GM19467 (cell line): Measurements from ENCODE around the gene HYDIN.
A peak's percentile ranks its signal among the peaks of the same experiment; 100 is the strongest.

Source experiments
- ATAC-seq: cut with Tn5 transposase; IDR thresholded peaks from one replicate; pipeline ENCODE4 v1.9.1; 2021; ENCODE audit warnings: mild to moderate bottlenecking, moderate library complexity; ENCODE audit not compliant: unreplicated experiment

The HYDIN gene

DNA sequence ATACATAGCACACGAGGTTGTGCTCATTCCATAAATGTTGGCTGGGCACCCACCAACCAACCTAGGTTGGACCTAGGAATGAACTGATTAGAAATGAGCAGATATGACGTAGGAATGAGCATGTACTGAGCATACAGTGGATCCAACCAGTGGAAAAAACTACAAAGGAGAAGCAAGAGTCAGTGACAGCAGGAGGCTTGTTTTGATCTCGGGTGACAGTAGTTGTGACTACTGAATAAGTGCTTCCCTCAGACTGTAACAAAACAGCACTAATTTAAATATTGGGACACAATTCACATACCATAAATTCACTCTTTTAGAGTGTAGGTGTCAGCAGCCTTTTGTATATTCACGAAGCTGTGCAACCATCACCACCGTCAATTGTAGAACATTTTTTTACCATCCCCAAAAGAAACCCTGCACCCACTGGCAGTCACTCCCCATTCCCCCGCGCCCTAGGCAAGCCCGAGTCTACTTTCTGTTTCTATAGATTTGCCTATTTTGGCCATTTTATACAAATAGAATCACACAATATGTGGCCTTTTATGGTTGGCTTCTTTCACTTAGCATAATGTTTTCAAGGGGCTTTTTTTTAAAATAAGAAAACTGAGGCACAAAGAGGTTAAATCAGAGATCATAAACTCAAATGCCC is 436.5 kb downstream of the HYDIN start:
- ATAC-seq = no peak

DNA sequence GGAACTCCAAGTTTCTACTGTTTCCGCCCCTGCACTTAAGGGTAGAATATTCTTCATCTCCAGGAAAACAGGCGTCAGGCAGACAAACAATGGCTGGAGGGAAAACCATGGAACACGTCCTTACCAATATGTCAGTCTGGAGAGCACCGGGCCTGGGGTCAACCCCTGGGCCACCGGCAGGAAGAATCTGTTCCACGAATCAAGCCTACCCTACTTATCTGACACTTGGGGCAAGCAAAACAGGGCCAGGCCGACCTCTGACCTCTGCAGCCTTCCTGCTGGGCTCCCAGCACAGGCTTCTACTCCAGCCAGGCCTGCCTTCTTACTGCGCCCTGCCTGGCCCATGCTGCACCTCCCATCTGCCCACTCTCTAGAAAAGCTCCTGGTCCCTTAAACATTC is 439.7 kb downstream of the HYDIN start:
- ATAC-seq = no peak

DNA sequence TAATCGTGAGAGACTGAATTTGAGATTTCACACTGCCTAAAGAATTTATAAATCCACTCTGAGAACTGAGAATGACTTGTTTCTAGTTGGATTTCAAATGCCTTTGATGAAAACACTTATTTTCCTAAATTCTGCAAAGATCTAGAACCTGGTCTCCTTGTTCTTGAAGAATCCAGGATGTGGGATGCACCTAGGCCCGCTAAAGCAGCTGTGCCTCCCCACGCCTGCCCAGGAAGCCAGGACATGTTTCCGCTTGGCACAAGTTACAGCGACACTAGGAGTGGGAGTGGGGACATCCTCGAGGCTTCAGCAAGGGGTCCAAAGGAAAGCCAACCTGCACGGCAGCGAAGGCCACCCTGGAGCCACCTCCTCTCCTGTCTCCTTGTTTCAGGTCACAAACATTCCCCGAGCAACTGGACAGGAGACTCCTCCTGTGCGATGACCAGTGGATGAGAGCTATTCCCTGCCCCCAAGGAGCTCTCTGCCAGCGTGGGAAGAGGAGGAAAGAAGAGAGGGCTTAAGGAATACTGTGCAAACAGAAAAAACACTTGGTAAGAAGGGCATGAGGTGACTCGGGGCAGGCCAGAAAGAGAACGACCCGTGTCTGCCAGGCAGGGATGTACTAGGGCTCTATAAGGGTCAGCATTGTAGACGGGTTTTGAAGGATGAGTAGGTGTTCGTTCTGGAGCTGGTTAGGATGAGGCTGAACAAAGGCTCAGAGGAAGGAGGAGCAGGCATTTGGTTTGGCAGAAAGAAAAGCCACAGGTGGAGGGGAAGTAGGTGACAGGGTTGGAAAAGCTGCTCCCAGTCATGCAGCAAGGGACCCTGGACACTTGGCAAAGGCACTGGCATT is 440.7 kb downstream of the HYDIN start:
- no peak for ATAC-seq

DNA sequence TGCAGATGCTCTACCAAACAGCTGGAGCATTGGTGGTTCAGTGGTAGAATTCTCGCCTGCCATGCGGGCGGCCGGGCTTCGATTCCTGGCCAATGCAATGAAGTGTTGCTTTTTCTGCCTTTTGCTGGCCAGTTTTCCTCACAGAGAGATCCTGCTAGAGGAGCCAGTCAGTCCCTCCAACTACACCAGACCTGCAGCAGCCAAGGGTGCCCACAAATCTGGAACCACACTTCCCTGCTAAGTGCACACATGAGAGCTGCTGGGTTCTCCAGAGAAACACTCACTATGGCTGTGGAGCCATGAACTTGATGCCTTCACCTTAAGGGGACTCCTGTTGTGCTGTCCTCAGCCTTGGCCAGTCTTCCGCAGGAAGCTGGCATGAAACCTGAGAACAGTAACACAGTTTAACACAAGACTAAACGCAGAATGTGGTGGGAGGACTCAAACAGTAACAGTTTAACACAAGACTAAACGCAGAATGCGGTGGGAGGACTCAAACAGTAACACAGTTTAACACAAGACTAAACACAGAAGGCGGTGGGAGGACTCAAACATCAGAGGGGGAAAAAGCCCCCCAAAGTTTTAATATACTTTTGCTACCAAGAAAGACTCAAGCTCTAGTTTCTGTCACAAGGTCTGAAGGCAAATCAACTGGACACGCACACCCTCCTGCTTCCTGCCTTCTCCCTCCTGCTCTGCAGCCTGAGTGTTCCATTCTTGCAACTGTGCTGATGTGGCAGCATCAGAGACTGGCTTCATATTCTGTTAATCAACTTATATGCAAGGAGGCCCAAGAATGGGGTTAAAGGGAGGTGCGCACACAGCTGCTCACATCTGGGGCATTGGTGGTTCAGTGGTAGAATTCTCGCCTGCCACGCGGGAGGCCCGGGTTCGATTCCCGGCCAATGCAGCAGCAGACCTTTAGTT is 441.6 kb downstream of the HYDIN start:
- ATAC-seq = no peak

DNA sequence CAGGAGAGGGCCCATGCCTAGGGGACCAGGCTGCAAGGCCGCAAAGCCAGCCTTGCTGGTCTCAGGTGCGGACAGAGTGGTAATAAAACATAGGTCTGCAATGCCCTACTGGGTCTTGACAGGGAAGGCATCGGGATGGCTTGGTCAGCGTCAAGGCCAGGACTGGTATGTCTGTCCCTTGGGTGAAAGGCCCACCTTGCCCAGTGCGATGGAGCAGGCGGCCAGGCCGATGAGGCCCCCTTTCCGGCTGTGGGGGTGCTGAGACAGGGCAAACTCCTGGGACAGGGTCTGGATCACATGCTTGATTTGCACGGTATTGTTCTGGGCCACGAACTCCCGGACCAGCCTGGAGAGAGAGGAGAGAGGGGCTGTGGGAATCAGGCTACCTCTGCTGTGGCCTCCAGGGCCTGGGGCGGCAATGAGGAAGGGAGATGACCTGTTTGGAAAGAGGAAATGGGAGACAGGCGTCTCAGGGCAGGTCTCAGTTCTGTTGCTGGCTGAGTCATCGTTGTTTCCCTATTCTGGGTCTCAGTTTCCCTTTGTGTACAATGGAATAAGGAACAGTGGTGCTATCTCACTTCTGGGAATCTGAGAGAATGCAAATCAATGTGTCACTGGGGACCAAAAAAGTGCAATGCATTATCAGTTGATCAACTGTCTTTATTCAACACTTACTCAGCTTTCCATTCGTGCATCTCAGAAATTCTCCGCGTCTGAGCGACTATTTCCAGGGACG is 444.3 kb downstream of the HYDIN start:
- no peak for ATAC-seq

DNA sequence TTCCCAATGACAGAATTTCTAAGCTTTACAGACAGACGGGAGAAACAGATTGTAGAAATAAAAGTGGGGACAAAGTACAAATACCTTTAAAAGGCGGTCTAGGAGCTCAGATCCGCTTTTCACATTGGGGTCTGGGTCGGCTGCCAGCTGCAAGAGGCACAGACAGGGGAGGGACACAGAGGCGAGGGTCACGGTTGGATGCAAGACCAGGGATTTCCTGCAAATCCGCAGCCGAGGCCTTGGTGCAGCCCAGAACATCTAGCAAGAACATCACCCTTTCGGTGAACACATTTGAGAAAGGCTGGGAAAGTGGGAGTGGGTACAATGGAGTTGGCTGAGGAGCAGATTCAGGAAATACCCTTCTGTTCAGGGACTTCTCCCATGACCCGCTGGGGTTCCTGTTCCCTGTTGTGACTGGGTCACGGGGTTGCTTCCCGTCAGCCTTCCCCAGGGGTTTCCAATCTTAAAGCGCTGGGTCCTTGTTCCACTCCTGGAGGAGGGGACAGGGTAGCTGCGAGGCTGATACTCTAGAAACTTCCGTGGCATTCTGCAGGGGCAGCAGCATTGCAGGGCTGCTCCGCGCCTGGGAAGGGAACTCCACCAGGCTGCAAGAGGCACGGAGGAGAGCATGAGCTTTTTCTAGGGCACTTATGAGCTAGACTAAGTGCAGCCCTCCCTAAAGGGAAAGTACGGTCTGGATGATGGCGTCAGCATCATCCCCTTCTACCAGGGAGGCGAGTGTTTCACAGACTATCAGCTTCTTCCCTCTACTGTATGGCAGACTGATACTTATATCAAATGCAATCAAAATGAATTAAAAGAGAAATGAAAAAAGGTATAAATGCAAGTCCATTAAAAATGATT is 445.6 kb downstream of the HYDIN start:
- no peak for ATAC-seq

DNA sequence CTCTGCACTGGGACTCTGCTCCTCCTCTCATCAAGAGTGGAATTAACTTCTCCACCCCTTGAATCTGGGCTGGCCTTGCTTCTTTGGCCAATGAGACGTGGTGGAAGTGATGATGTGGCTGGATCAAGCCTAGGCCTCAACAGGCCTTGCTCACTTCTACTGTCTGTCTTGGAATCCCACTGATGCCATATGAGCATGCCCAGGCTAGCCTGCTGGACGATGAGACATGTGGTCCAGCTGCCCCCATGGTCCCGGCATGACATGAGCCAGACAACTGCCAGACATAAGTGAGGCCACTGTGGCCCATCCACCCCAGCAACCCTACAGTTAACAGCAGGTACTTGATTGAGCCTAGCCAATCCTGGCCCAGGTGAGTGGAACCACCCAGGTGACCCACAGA is 448.3 kb downstream of the HYDIN start:
- ATAC-seq = no peak

DNA sequence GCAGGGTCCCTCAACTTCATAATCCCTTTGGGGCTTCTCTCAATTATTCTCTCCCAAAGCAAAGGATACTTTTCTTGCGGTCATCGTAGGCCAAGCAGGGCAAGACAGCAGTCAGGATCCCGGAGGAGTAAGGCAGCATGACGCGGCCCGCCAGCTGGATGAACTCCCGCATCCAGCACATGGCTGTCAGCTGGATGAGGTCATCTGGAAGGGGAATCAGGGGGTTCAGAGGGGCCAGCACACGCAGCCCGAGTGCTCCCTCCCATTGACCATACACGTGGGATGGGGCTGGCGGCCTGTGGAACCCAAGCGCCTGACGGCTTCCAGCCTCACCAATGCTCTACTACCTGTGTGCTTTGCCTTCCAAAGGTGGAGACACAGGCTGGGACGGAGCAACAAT is 448.7 kb downstream of the HYDIN start:
- no peak for ATAC-seq

DNA sequence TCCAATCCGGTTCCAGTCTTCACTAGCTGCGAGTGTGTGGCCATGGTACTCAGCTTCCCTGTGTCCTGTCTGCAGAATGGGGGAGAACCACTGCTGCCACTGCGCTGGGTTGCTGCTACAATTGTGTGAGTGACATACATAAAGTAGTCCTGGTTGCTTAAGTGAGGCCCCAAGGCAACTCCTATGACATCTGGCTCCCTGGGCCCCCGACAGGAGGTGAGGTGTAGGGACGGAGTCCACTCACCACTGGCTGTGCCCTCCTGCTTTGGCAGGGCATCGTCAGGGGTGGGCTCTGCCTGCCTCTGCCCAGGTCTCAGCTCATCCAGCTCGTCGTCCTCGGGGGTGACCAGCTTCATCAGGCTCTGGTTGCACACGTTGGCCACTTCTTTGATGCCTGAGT is 450.0 kb downstream of the HYDIN start:
- ATAC-seq = no peak

DNA sequence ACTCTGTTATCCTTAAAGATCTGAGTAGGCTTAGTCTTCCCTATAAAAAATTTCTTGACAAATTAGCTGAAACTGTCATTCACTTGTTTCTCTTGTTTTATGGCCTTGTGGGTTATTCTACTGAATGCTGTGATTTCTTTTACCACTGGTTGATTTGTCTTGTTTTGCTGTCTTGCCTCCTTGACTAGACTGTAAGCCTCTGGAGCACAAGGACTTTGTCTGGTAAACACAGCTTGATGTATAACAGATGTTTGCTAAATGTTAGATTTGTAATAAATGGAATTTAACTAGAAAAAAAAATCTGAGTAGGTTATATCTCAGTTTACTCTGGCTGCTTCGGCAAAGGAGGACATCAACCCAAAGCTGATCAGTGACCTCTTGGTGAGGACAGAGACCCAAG is 451.2 kb downstream of the HYDIN start:
- ATAC-seq = no peak

DNA sequence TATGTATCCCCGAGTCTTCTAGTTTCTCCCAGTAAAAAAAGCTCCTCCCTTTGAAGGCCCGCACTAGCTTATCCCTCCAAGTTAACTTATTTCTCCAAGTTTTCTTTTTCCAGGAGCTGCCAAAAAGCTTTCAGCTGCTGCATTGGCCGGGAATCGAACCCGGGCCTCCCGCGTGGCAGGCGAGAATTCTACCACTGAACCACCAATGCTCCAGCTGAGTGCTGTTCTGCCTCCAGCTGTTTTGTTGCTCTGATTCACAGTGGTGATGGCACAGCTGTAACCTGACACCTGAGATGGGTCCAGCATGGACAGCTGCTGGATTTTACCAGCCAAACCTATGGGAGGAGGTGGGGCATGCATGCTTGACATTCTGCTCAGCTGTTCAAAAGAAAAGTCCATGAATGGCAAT is 451.6 kb downstream of the HYDIN start:
- no peak for ATAC-seq

DNA sequence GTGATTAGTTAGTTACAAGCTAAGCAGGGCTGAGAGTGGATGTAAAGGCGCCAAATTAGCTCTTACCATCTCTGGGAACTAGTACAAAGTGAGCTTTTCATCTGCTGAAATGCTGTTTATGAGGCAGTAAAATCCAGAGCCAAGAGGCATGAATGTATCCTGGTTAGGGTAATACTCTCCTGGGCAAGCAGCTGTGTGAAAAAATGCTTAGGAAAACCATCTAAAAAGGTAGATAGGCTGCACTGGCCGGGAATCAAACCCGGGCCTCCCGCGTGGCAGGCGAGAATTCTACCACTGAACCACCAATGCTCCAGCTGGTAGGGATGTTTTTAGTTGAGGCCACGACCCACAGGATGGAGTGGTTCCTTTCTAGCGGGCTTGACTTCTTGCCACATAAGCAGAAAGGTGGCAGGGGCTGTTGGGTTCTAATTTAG is 452.5 kb downstream of the HYDIN start:
- no peak for ATAC-seq

DNA sequence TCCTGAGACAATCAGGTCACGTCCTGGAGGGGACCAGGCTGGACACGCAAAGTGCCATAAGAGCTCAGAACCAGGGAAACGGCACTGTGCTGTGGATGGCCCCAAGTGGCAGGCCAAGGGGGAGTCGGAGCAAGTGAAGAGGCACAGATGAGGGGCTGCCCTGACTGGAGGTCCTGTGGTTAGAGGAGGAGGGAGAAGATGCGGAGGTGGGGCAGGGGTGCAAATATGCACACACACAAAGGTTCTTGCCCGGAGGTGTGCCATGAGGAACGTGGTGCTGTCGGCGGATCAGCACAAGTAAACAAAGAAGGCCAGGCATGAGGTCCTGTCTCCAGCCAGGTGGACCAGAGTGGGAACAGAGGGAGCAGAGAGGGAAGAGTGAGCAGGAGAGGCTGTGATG is 453.0 kb downstream of the HYDIN start:
- ATAC-seq = no peak

DNA sequence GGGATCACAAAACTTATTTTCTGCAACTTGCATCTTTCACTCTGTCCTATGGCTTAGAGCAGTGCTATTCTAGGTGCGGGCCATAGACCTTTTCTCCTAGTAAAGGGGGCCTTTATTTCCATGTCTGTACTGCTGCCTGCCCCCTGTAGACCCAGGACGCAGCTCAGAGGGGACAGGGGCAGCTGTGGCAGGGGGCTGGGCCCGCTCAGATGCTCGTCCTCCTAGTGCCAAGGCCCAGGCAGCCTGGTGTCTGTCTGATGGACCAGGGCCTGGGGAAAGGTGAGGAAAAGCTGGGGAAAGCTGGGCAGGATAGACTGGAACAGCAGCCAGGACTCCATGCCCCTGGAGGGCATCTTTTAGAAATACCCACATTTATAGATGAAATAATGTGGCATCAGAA is 455.1 kb downstream of the HYDIN start:
- ATAC-seq = no peak

DNA sequence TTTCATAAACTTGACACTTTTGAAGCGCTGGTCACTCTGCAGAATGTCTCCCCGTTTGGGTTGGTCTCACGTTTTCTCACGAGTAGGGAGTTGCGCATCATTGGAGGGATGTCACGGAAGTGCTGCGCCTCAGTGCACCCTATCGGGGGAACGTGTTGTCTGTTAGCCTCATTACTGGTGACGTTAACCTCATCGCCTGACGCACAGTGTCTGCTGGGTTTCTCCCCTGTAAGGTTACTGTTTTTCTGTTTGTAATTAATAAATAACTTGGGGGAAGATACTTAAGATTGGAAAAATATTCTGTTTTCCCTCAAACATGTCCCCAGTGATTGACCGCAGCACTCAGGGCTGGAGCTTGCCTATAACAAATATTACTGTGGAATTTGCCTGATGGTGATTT is 456.3 kb downstream of the HYDIN start:
- ATAC-seq = no peak

DNA sequence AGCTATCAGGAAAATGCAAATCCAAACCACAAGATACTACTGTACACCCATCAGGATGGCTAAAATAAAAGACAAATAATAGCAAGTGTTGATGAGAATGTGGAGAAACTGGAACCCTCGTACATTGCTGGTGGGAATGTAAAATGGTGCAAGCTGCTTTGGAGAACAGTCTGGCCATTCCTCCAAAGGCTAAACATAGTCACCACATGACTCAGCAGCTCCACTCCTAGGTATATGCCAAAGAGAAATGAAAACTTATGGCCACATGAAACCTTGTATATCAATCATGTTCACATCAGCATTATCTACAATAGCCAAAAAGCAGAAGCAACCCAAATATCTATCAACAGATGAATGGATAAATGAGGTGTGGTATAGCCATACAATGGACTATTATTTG is 458.0 kb downstream of the HYDIN start:
- no peak for ATAC-seq

DNA sequence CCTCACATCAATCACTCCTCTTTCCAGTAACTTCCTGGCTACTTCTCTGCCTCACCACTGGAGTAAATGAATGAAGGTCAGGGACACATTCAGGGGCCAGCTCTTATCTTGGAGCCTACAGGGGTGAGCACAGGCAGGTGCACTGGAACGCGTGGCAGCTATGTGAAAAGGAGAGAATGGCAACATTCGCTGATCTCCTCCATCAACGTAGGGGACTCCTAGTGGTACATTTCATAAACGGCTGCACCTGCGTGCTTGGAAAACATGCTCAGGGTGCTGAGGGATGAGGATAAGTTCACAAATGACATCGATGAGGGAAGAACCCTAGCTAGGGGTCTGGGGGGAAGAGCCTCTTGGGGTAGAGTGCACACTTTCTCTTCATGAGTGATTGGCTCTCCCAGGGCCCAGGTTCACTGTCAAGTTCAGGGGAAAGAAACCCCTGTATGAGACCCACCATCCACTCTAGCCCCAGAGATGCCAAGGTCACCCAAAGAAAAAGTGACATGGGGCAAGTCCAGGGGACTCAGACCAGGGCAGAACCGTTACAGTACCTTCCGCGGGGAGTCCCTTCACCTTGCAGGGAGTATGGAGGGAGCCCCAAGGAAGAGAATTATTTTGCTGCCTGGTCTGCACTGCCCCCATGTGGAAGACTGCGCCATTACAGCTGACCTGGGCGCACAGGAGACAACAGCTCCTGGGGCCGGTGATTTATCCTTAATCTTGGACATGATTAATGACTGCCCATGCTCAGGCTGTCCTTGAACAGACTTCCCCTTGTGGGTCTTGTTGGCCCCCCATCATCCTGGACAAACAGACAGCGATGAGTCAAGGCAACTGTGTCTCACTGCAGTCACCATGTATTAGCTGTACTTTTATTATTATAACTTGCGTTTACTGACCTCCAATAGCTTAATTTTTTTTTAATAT is 459.6 kb downstream of the HYDIN start:
- ATAC-seq = peak; percentile 54

DNA sequence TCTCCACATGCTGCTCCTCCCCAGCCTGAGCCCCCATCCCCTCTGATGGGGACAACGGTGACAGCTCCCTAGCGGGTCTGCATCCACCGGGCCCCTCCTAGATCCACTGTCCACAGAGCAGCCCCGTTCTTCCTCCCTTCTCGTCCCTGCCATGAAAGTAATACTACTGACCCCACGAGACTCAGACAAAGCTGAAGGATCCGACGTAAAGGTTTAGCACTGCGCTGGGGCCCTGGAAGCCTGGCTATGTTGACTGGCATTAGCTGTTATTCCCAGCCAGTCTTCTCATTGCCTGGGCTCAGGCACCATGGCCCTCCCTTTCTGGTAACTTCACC is 460.3 kb downstream of the HYDIN start:
- ATAC-seq = no peak

DNA sequence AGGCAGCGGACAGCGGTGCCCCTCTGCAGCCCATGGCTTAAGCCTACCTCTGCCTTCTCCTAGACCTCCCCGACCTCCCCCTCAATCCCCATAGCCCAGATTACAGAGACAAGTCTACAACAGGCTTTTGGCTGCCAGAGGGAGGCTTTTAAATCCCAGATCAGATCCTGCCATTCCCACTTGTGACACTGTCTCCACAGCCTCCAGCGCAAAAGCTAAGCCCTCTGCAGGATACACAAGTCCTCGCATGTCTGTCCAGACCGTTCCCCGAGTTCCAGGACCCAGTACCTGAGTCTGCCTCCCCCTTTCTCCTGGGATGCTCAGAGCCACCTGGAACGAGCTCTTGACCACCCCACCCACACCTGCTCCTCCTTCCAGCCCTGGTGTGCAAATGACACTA is 460.8 kb downstream of the HYDIN start:
- ATAC-seq = no peak
